Measurements from ENCODE around the gene SLC6A5.
A peak's percentile ranks its signal among the peaks of the same experiment; 100 is the strongest.

DNA sequence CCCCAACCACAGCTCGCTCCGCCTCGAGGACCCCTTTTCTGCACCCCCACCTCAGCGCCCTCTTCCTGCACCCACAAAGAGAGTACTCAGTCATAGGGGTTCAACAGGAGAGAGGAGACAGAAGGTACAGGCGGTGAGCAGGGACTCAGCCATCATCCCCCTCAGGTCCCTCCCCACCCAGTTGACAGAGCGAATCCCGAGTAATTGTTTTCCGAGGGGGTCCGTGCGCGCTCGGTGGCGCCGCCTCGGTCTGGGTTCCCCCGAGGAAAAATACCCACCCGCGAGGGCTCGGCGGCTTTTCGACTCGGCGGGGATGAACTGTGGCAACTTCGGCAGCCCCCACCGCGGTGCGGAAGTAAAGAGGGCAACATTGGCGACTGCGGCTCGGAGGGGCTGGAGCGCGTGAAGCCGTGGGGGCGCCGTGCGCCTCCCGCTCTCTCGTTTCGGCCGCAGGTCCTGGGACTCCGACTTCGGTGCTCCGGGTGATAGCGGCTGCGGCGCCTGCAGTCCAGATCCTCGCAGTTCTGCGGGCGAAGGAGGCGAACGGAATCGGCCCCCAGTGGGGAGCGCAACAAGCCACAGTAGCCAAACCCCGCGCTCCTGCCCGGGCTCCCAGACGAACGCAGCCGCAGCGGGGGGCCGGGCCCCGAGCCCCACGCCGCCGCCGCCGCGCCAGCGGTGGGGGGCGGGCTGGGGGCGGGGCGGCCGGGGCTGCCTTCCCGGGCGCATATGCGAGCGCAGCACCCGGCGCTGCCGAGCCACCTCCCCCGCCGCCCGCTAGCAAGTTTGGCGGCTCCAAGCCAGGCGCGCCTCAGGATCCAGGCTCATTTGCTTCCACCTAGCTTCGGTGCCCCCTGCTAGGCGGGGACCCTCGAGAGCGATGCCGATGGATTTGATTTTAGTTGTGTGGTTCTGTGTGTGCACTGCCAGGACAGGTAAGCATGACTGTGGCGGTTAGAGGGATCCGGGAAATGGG, 69.7 kb downstream of the SLC6A5 start, which contains the start of gene NELL1:
- no peak for TF ChIP-seq JUN (IDR thresholded peaks at IDR 0.05; ENCODE audit: borderline replicate concordance, insufficient read depth, insufficient read length, low read depth)
- TF ChIP-seq, protein P1, sequence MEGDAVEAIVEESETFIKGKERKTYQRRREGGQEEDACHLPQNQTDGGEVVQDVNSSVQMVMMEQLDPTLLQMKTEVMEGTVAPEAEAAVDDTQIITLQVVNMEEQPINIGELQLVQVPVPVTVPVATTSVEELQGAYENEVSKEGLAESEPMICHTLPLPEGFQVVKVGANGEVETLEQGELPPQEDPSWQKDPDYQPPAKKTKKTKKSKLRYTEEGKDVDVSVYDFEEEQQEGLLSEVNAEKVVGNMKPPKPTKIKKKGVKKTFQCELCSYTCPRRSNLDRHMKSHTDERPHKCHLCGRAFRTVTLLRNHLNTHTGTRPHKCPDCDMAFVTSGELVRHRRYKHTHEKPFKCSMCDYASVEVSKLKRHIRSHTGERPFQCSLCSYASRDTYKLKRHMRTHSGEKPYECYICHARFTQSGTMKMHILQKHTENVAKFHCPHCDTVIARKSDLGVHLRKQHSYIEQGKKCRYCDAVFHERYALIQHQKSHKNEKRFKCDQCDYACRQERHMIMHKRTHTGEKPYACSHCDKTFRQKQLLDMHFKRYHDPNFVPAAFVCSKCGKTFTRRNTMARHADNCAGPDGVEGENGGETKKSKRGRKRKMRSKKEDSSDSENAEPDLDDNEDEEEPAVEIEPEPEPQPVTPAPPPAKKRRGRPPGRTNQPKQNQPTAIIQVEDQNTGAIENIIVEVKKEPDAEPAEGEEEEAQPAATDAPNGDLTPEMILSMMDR (IDR thresholded peaks at IDR 0.05; ENCODE audit: extremely low read depth in 1 of 2, insufficient read depth in 1 of 2, low read depth in 1 of 2, low read length in 2 of 2): no peak
- TF ChIP-seq POLR2A (IDR thresholded peaks at IDR 0.05; ENCODE audit: low read depth, low read length): no peak
- TF ChIP-seq POLR2AphosphoS5 (IDR thresholded peaks at IDR 0.05; ENCODE audit: insufficient read depth, low read depth, low read length): no peak
- peak; percentile 68 for TF ChIP-seq EZH2 (IDR thresholded peaks at IDR 0.05; ENCODE audit: borderline replicate concordance, low read depth, low read length, severe bottlenecking)
- TF ChIP-seq, protein P2, sequence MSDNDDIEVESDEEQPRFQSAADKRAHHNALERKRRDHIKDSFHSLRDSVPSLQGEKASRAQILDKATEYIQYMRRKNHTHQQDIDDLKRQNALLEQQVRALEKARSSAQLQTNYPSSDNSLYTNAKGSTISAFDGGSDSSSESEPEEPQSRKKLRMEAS (IDR thresholded peaks at IDR 0.05; ENCODE audit: insufficient read depth, insufficient read length): no peak
- no peak for TF ChIP-seq FOS (IDR thresholded peaks at IDR 0.05; ENCODE audit: borderline replicate concordance, insufficient read depth, low read length)
- TF ChIP-seq GATA2 (IDR thresholded peaks at IDR 0.05; ENCODE audit: insufficient read depth, insufficient read length, low read depth, low read length): no peak
- TF ChIP-seq MYC (IDR thresholded peaks at IDR 0.05; ENCODE audit: low read depth, low read length): no peak

Data from endothelial cell of umbilical vein (primary cell).